Ishikawa (cell line): ENCODE measurements around the gene IFIT1B.

Source experiments
- CEBPB ChIP-seq: IDR thresholded peaks from 2 replicates; pipeline ENCODE4 v1.6.1; 2012
- EGR1 ChIP-seq: IDR thresholded peaks from 2 replicates; pipeline ENCODE4 v1.6.1; 2012
- EP300 ChIP-seq: IDR thresholded peaks from 2 replicates; pipeline ENCODE4 v1.6.1; 2012; ENCODE audit warnings: borderline replicate concordance
- FOXM1 ChIP-seq: IDR thresholded peaks from 2 replicates; pipeline ENCODE4 v1.6.1; 2012; ENCODE audit warnings: low read depth, borderline replicate concordance
- NFIC ChIP-seq: IDR thresholded peaks from 2 replicates; pipeline ENCODE4 v1.6.1; 2012
- TAF1 ChIP-seq: IDR thresholded peaks from 2 replicates; pipeline ENCODE4 v1.6.1; 2012; ENCODE audit warnings: low read depth, mild to moderate bottlenecking
- TCF12 ChIP-seq: IDR thresholded peaks from 2 replicates; pipeline ENCODE4 v1.6.1; 2012; ENCODE audit warnings: low read depth
- TEAD4 ChIP-seq: IDR thresholded peaks from 2 replicates; pipeline ENCODE4 v1.6.1; 2012
- YY1 ChIP-seq: IDR thresholded peaks from 2 replicates; pipeline ENCODE4 v1.6.1; 2012; ENCODE audit warnings: low read depth
- TF ChIP-seq, protein P1 (sequence below): IDR thresholded peaks from 2 replicates; pipeline ENCODE4 v1.6.1; 2012
- TF ChIP-seq, protein P2 (sequence below): IDR thresholded peaks from 2 replicates; pipeline ENCODE4 v1.6.1; 2012

DNA sequence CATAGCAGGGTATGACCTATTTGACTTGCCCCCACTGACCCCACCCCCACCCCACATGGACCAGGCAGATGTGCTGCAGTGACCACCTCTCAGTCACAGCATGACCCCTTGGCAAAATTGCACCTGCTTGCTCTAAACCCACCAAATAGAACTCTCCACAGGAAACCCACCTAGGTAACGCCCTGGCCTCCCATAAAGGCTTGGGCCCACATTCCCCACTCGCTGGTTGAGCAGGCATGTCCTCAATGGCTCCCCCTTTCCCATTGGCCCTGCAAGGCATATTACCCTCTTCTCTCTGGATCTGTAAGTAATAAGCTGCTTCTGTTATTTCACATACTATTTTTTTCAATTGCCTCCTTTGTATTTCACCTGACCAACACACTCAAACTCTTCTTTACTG, 17.3 kb downstream of the IFIT1B start:
- TF ChIP-seq TCF12 (no peak), TAF1 (no peak), EGR1 (no peak), YY1 (no peak), CEBPB (no peak), FOXM1 (no peak), EP300 (no peak), TEAD4 (no peak), NFIC (no peak)
- TF ChIP-seq, protein P1, sequence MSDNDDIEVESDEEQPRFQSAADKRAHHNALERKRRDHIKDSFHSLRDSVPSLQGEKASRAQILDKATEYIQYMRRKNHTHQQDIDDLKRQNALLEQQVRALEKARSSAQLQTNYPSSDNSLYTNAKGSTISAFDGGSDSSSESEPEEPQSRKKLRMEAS: no peak
- TF ChIP-seq, protein P2, sequence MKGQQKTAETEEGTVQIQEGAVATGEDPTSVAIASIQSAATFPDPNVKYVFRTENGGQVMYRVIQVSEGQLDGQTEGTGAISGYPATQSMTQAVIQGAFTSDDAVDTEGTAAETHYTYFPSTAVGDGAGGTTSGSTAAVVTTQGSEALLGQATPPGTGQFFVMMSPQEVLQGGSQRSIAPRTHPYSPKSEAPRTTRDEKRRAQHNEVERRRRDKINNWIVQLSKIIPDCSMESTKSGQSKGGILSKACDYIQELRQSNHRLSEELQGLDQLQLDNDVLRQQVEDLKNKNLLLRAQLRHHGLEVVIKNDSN: no peak
